Fibroblast of lung (primary cell): ENCODE measurements around the gene H1-8. TPM values are rescaled to one million over a fixed set of nuclear protein-coding genes. Genes with fewer than 3 reads are reported as not detected.

ENCODE experiments used
- DNase-seq, 2 donors: peaks; one replicate each; pipeline versions ENCODE4 v3.0.0 to v3.0.0-alpha.2; 2010; ENCODE audit warnings: low read depth in 2 of 2
- H2AFZ ChIP-seq: 2 replicates; pipeline ENCODE4 v1.5.1; 2012; ENCODE audit warnings: low read length, control low read depth, inconsistent platforms
- H3K27ac ChIP-seq: 2 replicates; pipeline ENCODE4 v1.5.1; 2011; ENCODE audit warnings: low read length, control low read depth; ENCODE audit not compliant: insufficient read depth
- H3K27me3 ChIP-seq: 2 replicates; pipeline ENCODE4 v1.5.1; 2011; ENCODE audit warnings: mild to moderate bottlenecking, low read length; ENCODE audit not compliant: control insufficient read depth, insufficient read depth
- H3K36me3 ChIP-seq: 2 replicates; pipeline ENCODE4 v1.5.1; 2011; ENCODE audit warnings: low read length; ENCODE audit not compliant: control insufficient read depth, insufficient read depth
- H3K4me1 ChIP-seq: 2 replicates; pipeline ENCODE4 v1.5.1; 2011; ENCODE audit warnings: low read length; ENCODE audit not compliant: control insufficient read depth, insufficient read depth; ENCODE audit errors: extremely low read depth
- H3K4me2 ChIP-seq: 2 replicates; pipeline ENCODE4 v1.5.1; 2011; ENCODE audit warnings: low read length, control low read depth; ENCODE audit not compliant: insufficient read depth; ENCODE audit errors: extremely low read depth
- H3K4me3 ChIP-seq, 4 experiments: fragments of 200-600 bp in 1 of 4; sonication (generic) in 1 of 4; replicated peaks in 1 of 4; 2 replicates each; pipeline ENCODE4 v1.5.1; 2011 to 2016; ENCODE audit warnings: low read length in 4 of 4, low read depth in 3 of 4, mild to moderate bottlenecking in 3 of 4, control low read depth in 2 of 4, inconsistent platforms in 1 of 4, mixed read lengths in 1 of 4; ENCODE audit not compliant: insufficient read depth in 1 of 4; ENCODE audit errors: control extremely low read depth in 1 of 4
- H3K79me2 ChIP-seq: 2 replicates; pipeline ENCODE4 v1.5.1; 2012; ENCODE audit warnings: mild to moderate bottlenecking, low read length, inconsistent platforms; ENCODE audit not compliant: control insufficient read depth, insufficient read depth
- H3K9ac ChIP-seq: 2 replicates; pipeline ENCODE4 v1.5.1; 2011; ENCODE audit warnings: mild to moderate bottlenecking, low read length, control low read depth; ENCODE audit not compliant: insufficient read depth
- H3K9me3 ChIP-seq: 2 replicates; pipeline ENCODE4 v1.5.1; 2012; ENCODE audit warnings: low read depth, low read length; ENCODE audit not compliant: control insufficient read depth, insufficient read depth
- H4K20me1 ChIP-seq: 2 replicates; pipeline ENCODE4 v1.5.1; 2011; ENCODE audit warnings: low read length; ENCODE audit not compliant: control insufficient read depth, insufficient read depth; ENCODE audit errors: extremely low read depth
- CTCF ChIP-seq, 2 donors: IDR thresholded peaks in 1 of 2; conservative IDR thresholded peaks in 1 of 2; 1 replicate in 1 of 2; 2 replicates in 1 of 2; pipeline ENCODE4 v1.5.1; 2011 to 2012; ENCODE audit warnings: low read length in 2 of 2, control low read depth in 1 of 2, inconsistent platforms in 1 of 2, low read depth in 1 of 2, mild to moderate bottlenecking in 1 of 2
- EZH2 ChIP-seq: IDR thresholded peaks from 2 replicates; pipeline ENCODE4 v1.5.1; 2012; ENCODE audit warnings: low read length, control low read depth, mild to moderate bottlenecking; ENCODE audit errors: missing control alignments
- polyA plus RNA-seq, 2 donors: library from polyadenylated mRNA; depleted of rRNA in 1 of 2; stranded (reverse) in 1 of 2; unstranded in 1 of 2; fragments of >200 nt; gene quantifications; 2 replicates each; pipeline ENCODE4 v1.2.1, GENCODE V29; 2011 to 2012; ENCODE audit warnings: missing spikeins in 1 of 2
- total RNA-seq: library from RNA; depleted of rRNA; stranded (reverse); fragments of >200 nt; gene quantifications from 2 replicates; pipeline ENCODE4 v1.2.1, GENCODE V29; 2014

H1-8 gene
- total and polyA plus RNA-seq, 2 donors (not counting 1 experiment from before 2014, with no cell fraction given): not detected

GRCh38 chr3:129581623-129582022 lies 38.6 kb downstream of the H1-8 start:
- H3K4me3 ChIP-seq: no peak overlapping the region
- no peaks in the 10 kb centered on the region for H4K20me1 ChIP-seq
- no peak for TF ChIP-seq CTCF (conservative IDR thresholded peaks at IDR 0.05 in 1 of 2, IDR thresholded peaks at IDR 0.05 in 1 of 2; ENCODE audit: low read depth in 1 of 2, low read length in 2 of 2)
- peaks cover 4% of the 10 kb centered on the region for H3K4me1 ChIP-seq
- no peak overlapping the region for H3K27ac ChIP-seq
- H3K27me3 ChIP-seq: no peaks in the 10 kb centered on the region
- H3K36me3 ChIP-seq: peaks cover 33% of the 10 kb centered on the region
- no peak overlapping the region for H2AFZ ChIP-seq
- H3K9me3 ChIP-seq: no peaks in the 10 kb centered on the region
- H3K4me2 ChIP-seq: no peak overlapping the region
- H3K9ac ChIP-seq: no peak overlapping the region
- H3K79me2 ChIP-seq: peaks cover 2% of the 10 kb centered on the region
- DNase-seq: no peak

- H3K27ac ChIP-seq: no peak overlapping the region
- no peak overlapping the region for H3K4me2 ChIP-seq
- H3K4me1 ChIP-seq: peaks cover 13% of the 10 kb centered on the region
- H3K36me3 ChIP-seq: peaks cover 29% of the 10 kb centered on the region
- no peak for DNase-seq
- no peak overlapping the region for H3K4me3 ChIP-seq
- peaks cover 2% of the 10 kb centered on the region for H3K79me2 ChIP-seq
- TF ChIP-seq CTCF (conservative IDR thresholded peaks at IDR 0.05 in 1 of 2, IDR thresholded peaks at IDR 0.05 in 1 of 2; ENCODE audit: low read depth in 1 of 2, low read length in 2 of 2) (no peak), EZH2 (no peak)
- no peaks in the 10 kb centered on the region for H3K9me3 ChIP-seq
- no peaks in the 10 kb centered on the region for H4K20me1 ChIP-seq
- H3K9ac ChIP-seq: no peak overlapping the region
- H3K27me3 ChIP-seq: no peaks in the 10 kb centered on the region
- no peak overlapping the region for H2AFZ ChIP-seq
Measured at GRCh38 chr3:129582799-129583198, 39.8 kb downstream of the H1-8 start.

- no peak overlapping the region for H2AFZ ChIP-seq
- no peak overlapping the region for H3K4me2 ChIP-seq
- no peak for DNase-seq
- no peaks in the 10 kb centered on the region for H3K9me3 ChIP-seq
- H3K4me1 ChIP-seq: peaks cover 16% of the 10 kb centered on the region
- no peaks in the 10 kb centered on the region for H4K20me1 ChIP-seq
- H3K79me2 ChIP-seq: peaks cover 2% of the 10 kb centered on the region
- H3K4me3 ChIP-seq: no peak overlapping the region
- H3K9ac ChIP-seq: no peak overlapping the region
- peaks cover 24% of the 10 kb centered on the region for H3K36me3 ChIP-seq
- no peaks in the 10 kb centered on the region for H3K27me3 ChIP-seq
- no peak overlapping the region for H3K27ac ChIP-seq
- no peak for TF ChIP-seq CTCF (conservative IDR thresholded peaks at IDR 0.05 in 1 of 2, IDR thresholded peaks at IDR 0.05 in 1 of 2; ENCODE audit: low read depth in 1 of 2, low read length in 2 of 2)
- TF ChIP-seq EZH2: no peak
Measured at GRCh38 chr3:129583289-129583688, 40.3 kb downstream of the H1-8 start.
